Mucosa of rectum (tissue), 2 donors: ENCODE measurements around the gene PECR.

Experiments used
- H3K27ac ChIP-seq, 2 donors: one replicate each; pipeline ENCODE4 v1.7.0; 2013; ENCODE audit warnings: inconsistent platforms in 2 of 2, low read depth in 2 of 2, low read length in 2 of 2
- H3K27me3 ChIP-seq, 2 donors: one replicate each; pipeline ENCODE4 v1.7.0; 2013; ENCODE audit warnings: low read length in 2 of 2; ENCODE audit not compliant: control insufficient read depth in 2 of 2, insufficient read depth in 2 of 2
- H3K36me3 ChIP-seq, 2 donors: one replicate each; pipeline ENCODE4 v1.7.0; 2013; ENCODE audit warnings: low read length in 2 of 2; ENCODE audit not compliant: control insufficient read depth in 2 of 2, insufficient read depth in 2 of 2
- H3K4me1 ChIP-seq, 2 donors: one replicate each; pipeline ENCODE4 v1.7.0; 2013; ENCODE audit warnings: low read length in 2 of 2, mild to moderate bottlenecking in 1 of 2; ENCODE audit not compliant: control insufficient read depth in 2 of 2, insufficient read depth in 2 of 2
- H3K4me3 ChIP-seq, 2 donors: one replicate each; pipeline ENCODE4 v1.7.0; 2013; ENCODE audit warnings: low read length in 2 of 2
- H3K9ac ChIP-seq, 2 donors: one replicate each; pipeline ENCODE4 v1.7.0; 2013; ENCODE audit warnings: low read length in 2 of 2, low read depth in 1 of 2, mild to moderate bottlenecking in 1 of 2
- H3K9me3 ChIP-seq, 2 donors: one replicate each; pipeline ENCODE4 v1.7.0; 2013; ENCODE audit warnings: low read length in 2 of 2; ENCODE audit not compliant: control insufficient read depth in 2 of 2
- donor health status: healthy.
- donor health status: Normal muscosa, but diverticular disease.

The PECR gene

GRCh38 chr2:216114714-216115531 lies 33.3 kb upstream of the PECR start:
- H3K27me3 ChIP-seq, result no peaks in the 10 kb centered on the region
- H3K36me3 ChIP-seq, result peaks cover 62 to 73% of the 10 kb centered on the region in 2 donors
- peaks cover 16% of the 10 kb centered on the region in 2 donors for H3K4me1 ChIP-seq
- no peaks in the 10 kb centered on the region for H3K9me3 ChIP-seq
- H3K9ac ChIP-seq, result peak overlapping the region; percentile 63 to 66
- H3K27ac ChIP-seq, result peak overlapping the region; percentile 81 to 82
- H3K4me3 ChIP-seq, result peak overlapping the region; percentile 75 to 86

DNA sequence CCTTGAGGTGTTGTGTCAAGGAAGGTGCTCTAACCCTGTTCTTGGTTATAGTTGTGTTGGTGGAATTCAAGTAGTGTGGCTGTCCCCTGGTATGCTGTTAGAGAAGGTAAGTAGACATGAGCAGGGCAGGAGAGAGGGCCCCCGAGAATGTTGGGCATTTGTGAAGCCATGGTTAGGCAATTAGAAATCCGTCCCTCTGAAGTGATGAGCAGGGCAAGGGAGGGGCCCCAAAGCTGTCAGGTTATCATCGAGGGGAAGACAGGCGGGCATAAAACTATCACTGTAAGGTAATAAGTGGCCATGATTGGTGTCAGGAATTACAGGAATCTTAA lies 32.7 kb upstream of the PECR start:
- H3K4me1 ChIP-seq, result peaks cover 16% of the 10 kb centered on the region in 2 donors
- no peaks in the 10 kb centered on the region for H3K9me3 ChIP-seq
- H3K36me3 ChIP-seq, result peaks cover 57 to 68% of the 10 kb centered on the region in 2 donors
- no peaks in the 10 kb centered on the region for H3K27me3 ChIP-seq
- H3K27ac ChIP-seq, result peak overlapping the region in 1 of 2 donors; percentile 40
- no peak overlapping the region for H3K9ac ChIP-seq
- peak overlapping the region in 1 of 2 donors; percentile 4 for H3K4me3 ChIP-seq

- H3K4me1 ChIP-seq, result peaks cover 16% of the 10 kb centered on the region in 2 donors
- no peaks in the 10 kb centered on the region for H3K9me3 ChIP-seq
- H3K4me3 ChIP-seq, result no peak overlapping the region
- peak overlapping the region in 1 of 2 donors; percentile 40 for H3K27ac ChIP-seq
- H3K9ac ChIP-seq, result no peak overlapping the region
- peaks cover 49 to 60% of the 10 kb centered on the region in 2 donors for H3K36me3 ChIP-seq
- no peaks in the 10 kb centered on the region for H3K27me3 ChIP-seq
Measured at GRCh38 chr2:216113572-216113971, 32.0 kb upstream of the PECR start.

DNA sequence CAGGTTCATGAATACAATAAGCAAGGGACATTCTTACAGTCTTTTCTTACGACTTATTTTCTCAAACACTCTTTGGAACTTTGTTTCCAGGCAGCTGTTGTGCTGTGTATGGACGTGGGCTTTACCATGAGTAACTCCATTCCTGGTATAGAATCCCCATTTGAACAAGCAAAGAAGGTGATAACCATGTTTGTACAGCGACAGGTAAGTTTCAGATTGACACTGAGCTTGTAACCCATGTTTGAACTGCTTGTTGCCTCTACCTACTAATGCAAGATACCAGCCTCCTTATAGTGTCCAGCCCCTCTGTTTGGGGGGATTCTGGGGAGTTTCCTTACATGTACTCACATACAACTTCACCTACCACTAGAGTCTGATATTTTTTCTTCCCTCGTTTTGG lies 31.3 kb upstream of the PECR start:
- no peaks in the 10 kb centered on the region for H3K9me3 ChIP-seq
- no peak overlapping the region for H3K27ac ChIP-seq
- no peak overlapping the region for H3K9ac ChIP-seq
- H3K27me3 ChIP-seq, result no peaks in the 10 kb centered on the region
- H3K4me3 ChIP-seq, result no peak overlapping the region
- H3K36me3 ChIP-seq, result peaks cover 45 to 55% of the 10 kb centered on the region in 2 donors
- H3K4me1 ChIP-seq, result peaks cover 16% of the 10 kb centered on the region in 2 donors

DNA sequence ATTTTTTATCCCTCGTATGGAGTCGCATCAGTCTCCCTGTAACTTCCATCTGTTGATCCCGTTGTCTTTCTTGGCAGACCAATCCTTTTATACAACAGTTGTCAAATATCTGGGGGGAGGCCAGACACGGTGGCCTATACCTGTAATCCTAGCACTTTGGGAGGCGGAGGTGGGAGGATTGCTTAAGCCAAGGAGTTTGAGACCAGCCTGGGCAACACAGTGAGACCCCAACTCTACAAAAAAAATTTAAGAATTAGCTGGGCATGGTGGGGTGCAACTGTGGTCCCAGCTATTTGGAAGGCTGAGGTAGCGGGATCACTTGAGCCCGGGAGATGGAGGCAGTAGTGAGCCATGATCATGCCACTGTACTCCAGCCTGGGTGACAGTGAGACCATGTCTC lies 29.5 kb upstream of the PECR start:
- Histone ChIP-seq H3K9ac (peak overlapping the region in 1 of 2 donors; percentile 9), H3K9me3 (no peaks in the 10 kb centered on the region), H3K4me3 (no peak overlapping the region), H3K27me3 (no peaks in the 10 kb centered on the region), H3K27ac (no peak overlapping the region), H3K4me1 (peaks cover 16% of the 10 kb centered on the region in 2 donors), H3K36me3 (peaks cover 27 to 38% of the 10 kb centered on the region in 2 donors)

GRCh38 chr2:216110620-216111019 lies 29.0 kb upstream of the PECR start:
- no peaks in the 10 kb centered on the region for H3K27me3 ChIP-seq
- no peaks in the 10 kb centered on the region for H3K9me3 ChIP-seq
- peaks cover 25 to 38% of the 10 kb centered on the region in 2 donors for H3K36me3 ChIP-seq
- H3K27ac ChIP-seq, result peak overlapping the region in 1 of 2 donors; percentile 9
- H3K4me3 ChIP-seq, result peak overlapping the region; percentile 99
- peak overlapping the region in 1 of 2 donors; percentile 86 for H3K9ac ChIP-seq
- peaks cover 16% of the 10 kb centered on the region in 2 donors for H3K4me1 ChIP-seq

GRCh38 chr2:216109962-216110614 lies 28.5 kb upstream of the PECR start:
- H3K27ac ChIP-seq, result peak overlapping the region; percentile 85 to 92
- no peaks in the 10 kb centered on the region for H3K27me3 ChIP-seq
- peak overlapping the region; percentile 99 for H3K4me3 ChIP-seq
- peaks cover 12 to 16% of the 10 kb centered on the region in 2 donors for H3K4me1 ChIP-seq
- H3K9ac ChIP-seq, result peak overlapping the region; percentile 86 to 99
- H3K36me3 ChIP-seq, result peaks cover 25 to 38% of the 10 kb centered on the region in 2 donors
- no peaks in the 10 kb centered on the region for H3K9me3 ChIP-seq

- Histone ChIP-seq H3K27ac (peak within 1 kb of the TSS; percentile 85 to 92), H3K36me3 (peaks cover 23 to 35% of the 10 kb centered on the region in 2 donors), H3K4me1 (peaks cover 8 to 14% of the 10 kb centered on the region in 2 donors), H3K27me3 (no peaks in the 10 kb centered on the region), H3K9ac (peak within 1 kb of the TSS; percentile 86 to 99), H3K4me3 (peak within 1 kb of the TSS; percentile 99), H3K9me3 (no peaks in the 10 kb centered on the region)
Measured at GRCh38 chr2:216108967-216109921, 27.6 kb upstream of the PECR start, which contains the start of gene XRCC5. Gene XRCC5, plus strand, starts transcription at chr2:216109348. Its CDS starts 89 bp downstream, at chr2:216109437.

DNA sequence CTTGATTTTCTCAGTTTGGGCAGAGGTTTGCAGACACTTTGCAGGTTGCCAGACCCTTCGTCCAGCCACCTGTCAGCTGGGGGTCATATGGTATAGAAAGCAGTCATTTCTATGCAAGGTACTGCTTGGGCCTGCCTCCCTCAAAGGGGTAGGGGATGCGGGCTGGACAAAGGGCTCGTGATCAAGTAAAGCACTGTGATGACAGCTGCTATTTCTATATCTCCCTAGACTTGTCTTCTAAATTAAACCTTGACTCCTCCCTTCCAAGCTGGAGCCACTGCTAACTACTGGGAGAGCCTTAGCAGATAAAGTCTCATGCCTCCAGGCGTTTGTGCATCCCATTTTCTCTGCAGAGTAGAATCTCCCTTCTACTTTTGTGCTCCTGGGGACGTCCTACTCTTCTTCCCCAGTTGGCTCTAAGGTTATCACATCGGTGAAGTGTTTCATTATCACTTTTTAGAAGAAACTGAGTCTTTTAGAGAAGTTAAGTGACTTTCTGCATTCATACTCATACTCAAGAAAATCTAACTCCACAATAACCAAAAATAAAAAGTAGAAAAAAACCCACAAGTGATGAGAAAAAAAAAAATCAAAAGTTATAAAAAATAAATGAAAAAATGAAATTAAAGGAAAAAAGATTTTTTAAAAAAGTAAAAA lies 26.8 kb upstream of the PECR start:
- Histone ChIP-seq H3K4me1 (peaks cover 6 to 11% of the 10 kb centered on the region in 2 donors), H3K27ac (peak overlapping the region in 1 of 2 donors; percentile 30), H3K9me3 (no peaks in the 10 kb centered on the region), H3K4me3 (peak overlapping the region; percentile 57 to 68), H3K36me3 (peaks cover 15 to 28% of the 10 kb centered on the region in 2 donors), H3K9ac (peak overlapping the region; percentile 46 to 48), H3K27me3 (peaks cover 0 to under 1% of the 10 kb centered on the region in 2 donors)
